HEK293 (cell line): ENCODE data around the gene CR2.

ENCODE experiments used
- CTCF ChIA-PET: fragments of 350-600 bp; formaldehyde crosslinking; extraction: SDS; loops from one replicate; lab custom pipeline; 2021; ENCODE audit warnings: antibody characterized with exemption; lab: Yijun Ruan, JAX
- POLR2A ChIA-PET: fragments of 300-600 bp; formaldehyde crosslinking; extraction: SDS; loops from one replicate; lab custom pipeline; 2020; ENCODE audit warnings: antibody characterized with exemption, inconsistent platforms; lab: Yijun Ruan, JAX
- H3K27ac ChIP-seq: fragments of 200-500 bp; sonication (Bioruptor generic); 2 replicates; pipeline ENCODE4 v1.5.1; 2014; ENCODE audit warnings: low read depth, low read length, control low read depth, inconsistent platforms; ENCODE audit errors: extremely low read depth
- H3K36me3 ChIP-seq, 2 experiments: fragments of 200-500 bp in 1 of 2; sonication (Bioruptor generic) in 1 of 2; 1 replicate in 1 of 2; 2 replicates in 1 of 2; pipeline ENCODE4 v1.5.1; 2014 to 2017; ENCODE audit warnings: inconsistent platforms in 2 of 2, low read length in 2 of 2; ENCODE audit not compliant: control insufficient read depth in 2 of 2, insufficient read depth in 1 of 2
- H3K4me1 ChIP-seq: fragments of 200-500 bp; sonication (Bioruptor generic); 2 replicates; pipeline ENCODE4 v1.5.1; 2014; ENCODE audit warnings: mild to moderate bottlenecking, low read length, inconsistent platforms; ENCODE audit not compliant: control insufficient read depth, insufficient read depth
- H3K4me3 ChIP-seq: 2 replicates; pipeline ENCODE4 v1.5.1; 2011; ENCODE audit warnings: low read depth, mild to moderate bottlenecking, control low read depth, low read length, moderate library complexity
- H3K9me3 ChIP-seq: fragments of 200-500 bp; sonication (Bioruptor generic); 2 replicates; pipeline ENCODE4 v1.5.1; 2014; ENCODE audit warnings: low read depth, low read length, inconsistent platforms; ENCODE audit not compliant: control insufficient read depth, insufficient read depth
- GLIS2 ChIP-seq: fragments of 450-650 bp; formaldehyde crosslinking; IDR thresholded peaks from 2 replicates; pipeline ENCODE4 v1.5.1; 2016; ENCODE audit warnings: missing biosample characterization, missing genetic modification characterization
- PRDM1 ChIP-seq: fragments of 450-650 bp; formaldehyde crosslinking; IDR thresholded peaks from 2 replicates; pipeline ENCODE4; 2016; ENCODE audit warnings: missing biosample characterization, missing genetic modification characterization
- SP7 ChIP-seq: fragments of 450-650 bp; formaldehyde crosslinking; IDR thresholded peaks from 2 replicates; pipeline ENCODE4 v1.5.1; 2016; ENCODE audit warnings: missing biosample characterization, missing genetic modification characterization
- TCF7L2 ChIP-seq: IDR thresholded peaks from 2 replicates; pipeline ENCODE4 v1.6.1; 2011; ENCODE audit warnings: low read depth, mild to moderate bottlenecking, inconsistent platforms, low read length, moderate library complexity, borderline replicate concordance
- ZBTB1 ChIP-seq: fragments of 450-650 bp; formaldehyde crosslinking; IDR thresholded peaks from 2 replicates; pipeline ENCODE4 v1.5.1; 2016; ENCODE audit warnings: missing biosample characterization, missing genetic modification characterization
- ZNF121 ChIP-seq: fragments of 450-650 bp; formaldehyde crosslinking; IDR thresholded peaks from 2 replicates; pipeline ENCODE4 v1.5.1; 2016; ENCODE audit warnings: missing biosample characterization, missing genetic modification characterization
- ZNF133 ChIP-seq: fragments of 450-650 bp; formaldehyde crosslinking; IDR thresholded peaks from 2 replicates; pipeline ENCODE4 v1.5.1; 2016; ENCODE audit warnings: missing biosample characterization, missing genetic modification characterization
- ZNF174 ChIP-seq: fragments of 450-650 bp; formaldehyde crosslinking; IDR thresholded peaks from 2 replicates; pipeline ENCODE4 v1.5.0; 2017; ENCODE audit warnings: missing biosample characterization, mild to moderate bottlenecking, missing genetic modification characterization
- ZNF19 ChIP-seq: fragments of 450-650 bp; formaldehyde crosslinking; IDR thresholded peaks from 2 replicates; pipeline ENCODE4; 2016; ENCODE audit warnings: missing biosample characterization, missing genetic modification characterization, low read depth
- ZNF214 ChIP-seq: fragments of 450-650 bp; formaldehyde crosslinking; IDR thresholded peaks from 2 replicates; pipeline ENCODE4 v1.5.1; 2017; ENCODE audit warnings: missing biosample characterization, mild to moderate bottlenecking, missing genetic modification characterization, borderline replicate concordance
- ZNF23 ChIP-seq: fragments of 450-650 bp; formaldehyde crosslinking; IDR thresholded peaks from 2 replicates; pipeline ENCODE4 v1.5.1; 2016; ENCODE audit warnings: missing biosample characterization, missing genetic modification characterization, borderline replicate concordance
- ZNF311 ChIP-seq: fragments of 450-650 bp; formaldehyde crosslinking; IDR thresholded peaks from 2 replicates; pipeline ENCODE4 v1.5.1; 2017; ENCODE audit warnings: missing biosample characterization, missing genetic modification characterization, borderline replicate concordance
- ZNF335 ChIP-seq: fragments of 450-650 bp; formaldehyde crosslinking; conservative IDR thresholded peaks from 2 replicates; pipeline ENCODE4 v1.5.1; 2016; ENCODE audit warnings: missing biosample characterization, missing genetic modification characterization
- ZNF341 ChIP-seq: fragments of 450-650 bp; formaldehyde crosslinking; IDR thresholded peaks from 2 replicates; pipeline ENCODE4; 2016; ENCODE audit warnings: low read depth, missing biosample characterization, missing genetic modification characterization
- ZNF510 ChIP-seq: fragments of 450-650 bp; formaldehyde crosslinking; IDR thresholded peaks from 2 replicates; pipeline ENCODE4 v1.5.1; 2018; ENCODE audit warnings: mild to moderate bottlenecking, missing genetic modification characterization, missing biosample characterization; ENCODE audit not compliant: insufficient replicate concordance
- ZNF514 ChIP-seq: fragments of 450-650 bp; formaldehyde crosslinking; IDR thresholded peaks from 2 replicates; pipeline ENCODE4 v1.5.1; 2016; ENCODE audit warnings: missing biosample characterization, missing genetic modification characterization
- ZNF623 ChIP-seq: fragments of 450-650 bp; formaldehyde crosslinking; IDR thresholded peaks from 2 replicates; pipeline ENCODE4 v1.5.1; 2016; ENCODE audit warnings: missing biosample characterization, missing genetic modification characterization
- ZNF660 ChIP-seq: fragments of 450-650 bp; IDR thresholded peaks from 2 replicates; pipeline ENCODE4 v1.5.1; 2018; ENCODE audit warnings: missing biosample characterization, mild to moderate bottlenecking, missing genetic modification characterization
- ZNF701 ChIP-seq: fragments of 450-650 bp; formaldehyde crosslinking; IDR thresholded peaks from 2 replicates; pipeline ENCODE4 v1.5.1; 2016; ENCODE audit warnings: missing biosample characterization, missing genetic modification characterization
- ZNF837 ChIP-seq: fragments of 450-650 bp; formaldehyde crosslinking; IDR thresholded peaks from 2 replicates; pipeline ENCODE4 v1.5.1; 2016; ENCODE audit warnings: missing biosample characterization, missing genetic modification characterization
- TF ChIP-seq, protein P1 (sequence below): fragments of 450-650 bp; formaldehyde crosslinking; IDR thresholded peaks from 2 replicates; pipeline ENCODE4 v1.5.1; 2016; ENCODE audit warnings: missing biosample characterization, missing genetic modification characterization
- TF ChIP-seq, protein P2 (sequence below): fragments of 450-650 bp; formaldehyde crosslinking; IDR thresholded peaks from 2 replicates; pipeline ENCODE4 v1.5.1; 2016; ENCODE audit warnings: missing biosample characterization, missing genetic modification characterization, low read depth
- TF ChIP-seq, protein P3 (sequence below): IDR thresholded peaks from 2 replicates; pipeline ENCODE4 v1.6.1; 2011; ENCODE audit warnings: mild to moderate bottlenecking, low read depth, low read length, borderline replicate concordance

Gene CR2

DNA sequence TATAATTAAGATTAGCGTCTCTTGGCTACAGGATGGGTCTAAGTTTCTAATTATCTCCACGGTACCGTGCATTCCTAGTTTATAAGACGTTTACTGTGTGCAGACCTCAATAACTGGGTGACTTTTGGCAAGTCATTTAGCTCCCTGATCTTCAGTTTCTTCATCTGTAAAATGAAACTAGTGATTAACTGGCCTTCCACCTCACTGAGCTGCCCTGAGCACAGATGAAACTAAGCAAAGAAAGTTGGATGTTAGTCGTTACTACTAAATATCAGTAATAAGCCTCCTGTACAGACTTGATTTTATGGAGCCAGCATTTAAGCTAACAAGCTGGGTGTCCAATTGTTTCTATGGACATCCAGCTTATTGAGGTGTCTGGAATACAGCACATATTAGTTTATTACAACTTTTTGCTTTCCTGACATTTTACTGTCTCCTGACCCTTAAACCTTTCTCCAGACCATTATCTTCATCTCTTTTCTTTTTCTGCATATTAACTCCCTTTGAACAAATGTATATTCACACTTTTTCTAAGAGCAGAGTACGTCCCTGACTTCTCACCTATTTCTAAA, 1.1 kb downstream of the CR2 start:
- TF ChIP-seq GLIS2 (tag by site-specific recombination) (no peak), PRDM1 (0 out of 2 replicates have a peak, but pooled peaks have one; percentile 14), ZNF660 (tag by site-specific recombination) (peak; percentile 82), SP7 (peak; percentile 59)
- ChIA-PET POLR2A (interaction anchor here (0.5 kb wide), 1 partner anchor 843 kb away, joined by 4 read pairs; no protein-coding TSS in a partner anchor), CTCF (interaction anchor here (0.9 to 4.0 kb wide), 6 partner anchors 9 to 124 kb away, joined by 6 to 16 read pairs (median 8); no protein-coding TSS in a partner anchor)
- Histone ChIP-seq H3K27ac (no peak overlapping the region), H3K9me3 (no peaks in the 10 kb centered on the region), H3K36me3 (no peaks in the 10 kb centered on the region), H3K4me1 (no peaks in the 10 kb centered on the region), H3K4me3 (no peak overlapping the region)

DNA sequence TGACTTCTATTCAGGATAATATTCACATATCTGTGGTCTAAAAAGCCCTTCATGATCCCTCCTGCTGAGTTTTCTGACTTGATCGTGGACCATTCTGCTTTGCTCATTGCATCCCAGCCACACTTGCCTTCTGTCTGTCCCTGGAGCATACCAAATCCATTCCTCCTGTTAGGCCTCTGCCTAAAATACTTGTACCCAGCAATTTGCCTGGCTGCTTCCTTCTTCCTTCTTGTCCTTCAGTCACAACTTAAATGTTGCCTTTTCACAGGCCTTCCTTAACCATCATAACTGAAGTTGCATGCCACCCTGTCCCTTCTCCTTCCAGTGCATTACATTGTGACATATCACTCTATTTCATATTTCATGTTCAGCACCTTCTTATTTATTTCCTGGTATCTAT, 4.3 kb downstream of the CR2 start:
- no peaks in the 10 kb centered on the region for H3K36me3 ChIP-seq
- peaks cover 5% of the 10 kb centered on the region for H3K4me1 ChIP-seq
- POLR2A ChIA-PET, result no interaction called here
- no peaks in the 10 kb centered on the region for H3K9me3 ChIP-seq
- H3K27ac ChIP-seq, result no peak overlapping the region
- CTCF ChIA-PET, result no interaction called here
- TF ChIP-seq, protein P1, sequence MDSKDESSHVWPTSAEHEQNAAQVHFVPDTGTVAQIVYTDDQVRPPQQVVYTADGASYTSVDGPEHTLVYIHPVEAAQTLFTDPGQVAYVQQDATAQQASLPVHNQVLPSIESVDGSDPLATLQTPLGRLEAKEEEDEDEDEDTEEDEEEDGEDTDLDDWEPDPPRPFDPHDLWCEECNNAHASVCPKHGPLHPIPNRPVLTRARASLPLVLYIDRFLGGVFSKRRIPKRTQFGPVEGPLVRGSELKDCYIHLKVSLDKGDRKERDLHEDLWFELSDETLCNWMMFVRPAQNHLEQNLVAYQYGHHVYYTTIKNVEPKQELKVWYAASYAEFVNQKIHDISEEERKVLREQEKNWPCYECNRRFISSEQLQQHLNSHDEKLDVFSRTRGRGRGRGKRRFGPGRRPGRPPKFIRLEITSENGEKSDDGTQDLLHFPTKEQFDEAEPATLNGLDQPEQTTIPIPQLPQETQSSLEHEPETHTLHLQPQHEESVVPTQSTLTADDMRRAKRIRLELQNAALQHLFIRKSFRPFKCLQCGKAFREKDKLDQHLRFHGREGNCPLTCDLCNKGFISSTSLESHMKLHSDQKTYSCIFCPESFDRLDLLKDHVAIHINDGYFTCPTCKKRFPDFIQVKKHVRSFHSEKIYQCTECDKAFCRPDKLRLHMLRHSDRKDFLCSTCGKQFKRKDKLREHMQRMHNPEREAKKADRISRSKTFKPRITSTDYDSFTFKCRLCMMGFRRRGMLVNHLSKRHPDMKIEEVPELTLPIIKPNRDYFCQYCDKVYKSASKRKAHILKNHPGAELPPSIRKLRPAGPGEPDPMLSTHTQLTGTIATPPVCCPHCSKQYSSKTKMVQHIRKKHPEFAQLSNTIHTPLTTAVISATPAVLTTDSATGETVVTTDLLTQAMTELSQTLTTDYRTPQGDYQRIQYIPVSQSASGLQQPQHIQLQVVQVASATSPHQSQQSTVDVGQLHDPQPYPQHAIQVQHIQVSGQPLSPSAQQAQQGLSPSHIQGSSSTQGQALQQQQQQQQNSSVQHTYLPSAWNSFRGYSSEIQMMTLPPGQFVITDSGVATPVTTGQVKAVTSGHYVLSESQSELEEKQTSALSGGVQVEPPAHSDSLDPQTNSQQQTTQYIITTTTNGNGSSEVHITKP (tag by site-specific recombination), result peak; percentile 56
- no peak for TF ChIP-seq ZNF133 (tag by site-specific recombination)
- H3K4me3 ChIP-seq, result no peak overlapping the region

DNA sequence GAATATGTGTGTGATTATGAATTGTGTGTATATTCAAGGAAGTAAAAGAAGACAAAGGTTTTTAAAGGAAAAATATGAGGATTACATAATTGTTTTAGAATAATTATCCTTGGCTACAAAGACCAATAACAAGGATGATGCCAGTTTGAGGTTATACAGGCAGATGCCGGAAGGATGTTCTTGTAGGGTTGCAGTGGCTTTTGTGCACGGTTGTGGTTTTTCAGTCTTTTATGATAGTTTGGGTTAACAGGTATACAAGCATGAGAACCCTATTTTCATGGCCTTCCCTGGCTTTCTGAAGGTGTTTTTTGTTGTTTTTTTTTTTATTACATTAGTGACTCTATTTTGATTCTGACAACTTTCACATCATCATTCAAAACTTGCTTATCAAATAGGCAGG, 4.9 kb downstream of the CR2 start:
- H3K4me1 ChIP-seq, result peaks cover 8% of the 10 kb centered on the region
- CTCF ChIA-PET, result no interaction called here
- H3K27ac ChIP-seq, result no peak overlapping the region
- no peaks in the 10 kb centered on the region for H3K36me3 ChIP-seq
- TF ChIP-seq ZNF335 (tag by site-specific recombination) (no peak), ZNF701 (tag by site-specific recombination) (no peak), ZBTB1 (tag by site-specific recombination) (no peak), GLIS2 (tag by site-specific recombination) (no peak), ZNF514 (tag by site-specific recombination) (no peak), ZNF214 (no peak), ZNF174 (no peak), ZNF510 (no peak), ZNF341 (no peak), ZNF837 (no peak), TCF7L2 (no peak), ZNF121 (tag by site-specific recombination) (no peak), ZNF623 (tag by site-specific recombination) (no peak), ZNF19 (no peak), ZNF23 (tag by site-specific recombination) (no peak), ZNF311 (tag by site-specific recombination) (no peak)
- TF ChIP-seq, protein P2, sequence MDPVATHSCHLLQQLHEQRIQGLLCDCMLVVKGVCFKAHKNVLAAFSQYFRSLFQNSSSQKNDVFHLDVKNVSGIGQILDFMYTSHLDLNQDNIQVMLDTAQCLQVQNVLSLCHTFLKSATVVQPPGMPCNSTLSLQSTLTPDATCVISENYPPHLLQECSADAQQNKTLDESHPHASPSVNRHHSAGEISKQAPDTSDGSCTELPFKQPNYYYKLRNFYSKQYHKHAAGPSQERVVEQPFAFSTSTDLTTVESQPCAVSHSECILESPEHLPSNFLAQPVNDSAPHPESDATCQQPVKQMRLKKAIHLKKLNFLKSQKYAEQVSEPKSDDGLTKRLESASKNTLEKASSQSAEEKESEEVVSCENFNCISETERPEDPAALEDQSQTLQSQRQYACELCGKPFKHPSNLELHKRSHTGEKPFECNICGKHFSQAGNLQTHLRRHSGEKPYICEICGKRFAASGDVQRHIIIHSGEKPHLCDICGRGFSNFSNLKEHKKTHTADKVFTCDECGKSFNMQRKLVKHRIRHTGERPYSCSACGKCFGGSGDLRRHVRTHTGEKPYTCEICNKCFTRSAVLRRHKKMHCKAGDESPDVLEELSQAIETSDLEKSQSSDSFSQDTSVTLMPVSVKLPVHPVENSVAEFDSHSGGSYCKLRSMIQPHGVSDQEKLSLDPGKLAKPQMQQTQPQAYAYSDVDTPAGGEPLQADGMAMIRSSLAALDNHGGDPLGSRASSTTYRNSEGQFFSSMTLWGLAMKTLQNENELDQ (tag by site-specific recombination), result no peak
- TF ChIP-seq, protein P3, sequence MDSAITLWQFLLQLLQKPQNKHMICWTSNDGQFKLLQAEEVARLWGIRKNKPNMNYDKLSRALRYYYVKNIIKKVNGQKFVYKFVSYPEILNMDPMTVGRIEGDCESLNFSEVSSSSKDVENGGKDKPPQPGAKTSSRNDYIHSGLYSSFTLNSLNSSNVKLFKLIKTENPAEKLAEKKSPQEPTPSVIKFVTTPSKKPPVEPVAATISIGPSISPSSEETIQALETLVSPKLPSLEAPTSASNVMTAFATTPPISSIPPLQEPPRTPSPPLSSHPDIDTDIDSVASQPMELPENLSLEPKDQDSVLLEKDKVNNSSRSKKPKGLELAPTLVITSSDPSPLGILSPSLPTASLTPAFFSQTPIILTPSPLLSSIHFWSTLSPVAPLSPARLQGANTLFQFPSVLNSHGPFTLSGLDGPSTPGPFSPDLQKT, result no peak
- TF ChIP-seq, all 188 proteins: peak for 0
- no peak overlapping the region for H3K4me3 ChIP-seq
- H3K9me3 ChIP-seq, result no peaks in the 10 kb centered on the region
- POLR2A ChIA-PET, result no interaction called here
